Measurements from ENCODE around the gene JMJD4. TPM values are rescaled to one million over a fixed set of nuclear protein-coding genes. Genes with fewer than 3 reads are reported as not detected.
A peak's percentile ranks its signal among the peaks of the same experiment; 100 is the strongest.

JMJD4 gene
- total RNA-seq, 2 experiments from 2014 or later: 20.4 to 21.6 TPM

DNA sequence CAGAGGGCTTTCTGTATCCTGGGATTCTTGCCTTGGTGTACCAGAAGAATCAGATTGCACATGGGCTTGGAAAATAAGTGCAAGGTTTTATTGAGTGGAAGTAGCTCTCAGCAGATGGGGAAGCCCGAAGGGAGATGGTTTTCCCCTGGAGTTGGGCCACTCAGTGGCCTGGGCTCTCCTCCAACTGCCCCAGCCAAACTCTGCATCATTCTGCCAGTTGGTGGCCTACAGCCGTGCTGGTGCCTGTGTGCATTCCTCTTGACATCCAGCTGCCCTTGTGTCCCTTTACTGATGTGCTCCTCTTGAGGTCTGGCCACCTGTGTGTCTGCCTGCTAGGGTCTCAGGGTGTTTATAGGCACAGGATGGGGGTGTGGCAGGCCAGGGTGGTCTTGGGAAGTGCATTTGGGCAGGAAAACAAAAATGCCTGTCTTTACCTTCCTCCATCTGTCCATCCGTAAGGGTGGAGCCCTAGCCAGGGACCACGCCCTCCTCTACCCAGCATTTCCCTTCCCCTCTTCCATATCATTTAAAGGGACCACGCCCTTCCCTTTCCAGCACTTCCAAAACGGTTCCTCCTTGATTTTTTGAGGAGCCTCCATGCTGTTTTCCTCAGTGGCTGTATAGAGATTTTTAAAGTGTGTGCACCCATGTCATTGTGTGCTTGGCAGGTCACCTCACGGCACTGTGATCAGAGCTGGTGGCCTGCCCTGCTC is 19.1 kb upstream of the JMJD4 start:
- Mint-ChIP-seq H3K27me3 (no peaks in the 10 kb centered on the region), H3K4me3 (no peak overlapping the region), H3K9me3 (no peaks in the 10 kb centered on the region), H3K4me1 (peaks cover 8% of the 10 kb centered on the region), H3K36me3 (peaks cover 25% of the 10 kb centered on the region), H3K27ac (no peak overlapping the region)
- POLR2A ChIA-PET: no interaction called here
- DNase-seq (no peak), ATAC-seq (ENCODE audit: low read depth) (no peak)

- H3K4me3 Mint-ChIP-seq: no peak overlapping the region
- ATAC-seq (ENCODE audit: low read depth): no peak
- H3K9me3 Mint-ChIP-seq: no peaks in the 10 kb centered on the region
- no peak for DNase-seq
- no peaks in the 10 kb centered on the region for H3K27me3 Mint-ChIP-seq
- no peak overlapping the region for H3K27ac Mint-ChIP-seq
- POLR2A ChIA-PET: no interaction called here
- H3K36me3 Mint-ChIP-seq: peaks cover 9% of the 10 kb centered on the region
- peaks cover 18% of the 10 kb centered on the region for H3K4me1 Mint-ChIP-seq
These were observed 15.0 kb upstream of the JMJD4 start for GRCh38 chr1:227749916-227750710.

DNA sequence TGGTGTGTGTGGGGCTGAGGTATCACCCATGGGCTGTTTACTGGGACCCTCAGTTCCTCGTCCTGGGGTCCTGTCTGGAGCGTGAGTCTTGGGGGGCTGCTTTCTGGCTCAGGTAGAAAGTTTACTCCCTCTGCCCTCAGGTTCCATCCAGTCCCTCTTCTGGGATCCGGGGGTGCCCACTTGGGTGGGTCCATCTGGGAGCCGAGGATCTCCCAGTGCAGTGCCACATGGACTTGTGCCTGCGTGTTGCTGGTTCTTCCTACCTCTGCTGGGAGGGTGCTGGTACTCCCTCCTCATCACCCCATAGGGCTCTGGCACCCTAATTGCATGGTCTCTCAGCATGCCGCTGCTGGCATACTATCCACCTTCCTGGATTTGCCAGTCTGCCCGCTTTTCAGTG is 14.1 kb upstream of the JMJD4 start:
- Mint-ChIP-seq H3K4me1 (peaks cover 21% of the 10 kb centered on the region), H3K4me3 (no peak overlapping the region), H3K36me3 (peaks cover 7% of the 10 kb centered on the region), H3K27ac (peak overlapping the region; percentile 17), H3K9me3 (no peaks in the 10 kb centered on the region), H3K27me3 (no peaks in the 10 kb centered on the region)
- POLR2A ChIA-PET: no interaction called here
- no peak for DNase-seq
- no peak for ATAC-seq (ENCODE audit: low read depth)

DNA sequence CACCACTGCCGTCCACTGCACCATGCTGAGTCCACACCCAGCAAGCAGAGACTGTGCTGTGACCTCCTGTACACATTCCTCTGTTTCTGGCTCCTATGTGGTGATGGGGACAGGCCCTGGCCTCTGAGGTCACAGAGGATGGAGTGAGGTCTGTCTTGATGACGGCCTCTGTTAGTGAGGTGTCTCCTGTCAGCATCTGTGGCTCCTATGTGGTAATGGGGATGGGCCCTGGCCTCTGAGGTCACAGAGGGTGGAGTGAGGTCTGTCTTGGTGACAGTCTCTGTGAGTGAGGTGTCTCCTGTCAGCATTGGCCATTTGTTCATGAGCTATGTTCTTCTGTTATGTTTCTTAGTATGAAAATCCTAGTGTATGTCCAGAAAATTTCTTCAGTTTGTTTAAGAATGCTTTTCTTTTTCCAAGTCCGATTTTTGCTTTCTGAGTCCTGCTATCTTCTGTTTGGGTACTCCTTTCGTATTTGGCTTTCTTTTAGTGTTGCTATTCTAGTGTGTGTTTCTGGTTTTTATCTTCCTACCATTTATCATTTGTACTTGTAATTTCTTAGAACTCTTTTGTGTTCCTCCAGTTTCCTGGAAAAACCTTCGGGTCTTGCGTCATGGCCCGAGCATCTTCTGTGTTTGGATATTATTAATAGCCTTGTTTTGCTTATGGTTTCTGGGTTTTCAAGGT is 13.5 kb upstream of the JMJD4 start:
- Mint-ChIP-seq H3K4me1 (peaks cover 21% of the 10 kb centered on the region), H3K27me3 (no peaks in the 10 kb centered on the region), H3K36me3 (peaks cover 7% of the 10 kb centered on the region), H3K4me3 (no peak overlapping the region), H3K9me3 (no peaks in the 10 kb centered on the region), H3K27ac (peak overlapping the region; percentile 17)
- POLR2A ChIA-PET: no interaction called here
- ATAC-seq (ENCODE audit: low read depth): peak; percentile 71
- no peak for DNase-seq

- no peak for DNase-seq
- peaks cover 7% of the 10 kb centered on the region for H3K36me3 Mint-ChIP-seq
- H3K27me3 Mint-ChIP-seq: no peaks in the 10 kb centered on the region
- no peak for ATAC-seq (ENCODE audit: low read depth)
- H3K9me3 Mint-ChIP-seq: no peaks in the 10 kb centered on the region
- POLR2A ChIA-PET: no interaction called here
- no peak overlapping the region for H3K27ac Mint-ChIP-seq
- peaks cover 21% of the 10 kb centered on the region for H3K4me1 Mint-ChIP-seq
- H3K4me3 Mint-ChIP-seq: no peak overlapping the region
These were observed 12.9 kb upstream of the JMJD4 start for GRCh38 chr1:227747948-227748495.

GRCh38 chr1:227747382-227747781 is 12.3 kb upstream of the JMJD4 start:
- peaks cover 7% of the 10 kb centered on the region for H3K36me3 Mint-ChIP-seq
- H3K27ac Mint-ChIP-seq: no peak overlapping the region
- H3K27me3 Mint-ChIP-seq: no peaks in the 10 kb centered on the region
- DNase-seq (no peak), ATAC-seq (ENCODE audit: low read depth) (no peak)
- H3K4me1 Mint-ChIP-seq: peaks cover 21% of the 10 kb centered on the region
- H3K9me3 Mint-ChIP-seq: no peaks in the 10 kb centered on the region
- H3K4me3 Mint-ChIP-seq: no peak overlapping the region
- POLR2A ChIA-PET: no interaction called here

DNA sequence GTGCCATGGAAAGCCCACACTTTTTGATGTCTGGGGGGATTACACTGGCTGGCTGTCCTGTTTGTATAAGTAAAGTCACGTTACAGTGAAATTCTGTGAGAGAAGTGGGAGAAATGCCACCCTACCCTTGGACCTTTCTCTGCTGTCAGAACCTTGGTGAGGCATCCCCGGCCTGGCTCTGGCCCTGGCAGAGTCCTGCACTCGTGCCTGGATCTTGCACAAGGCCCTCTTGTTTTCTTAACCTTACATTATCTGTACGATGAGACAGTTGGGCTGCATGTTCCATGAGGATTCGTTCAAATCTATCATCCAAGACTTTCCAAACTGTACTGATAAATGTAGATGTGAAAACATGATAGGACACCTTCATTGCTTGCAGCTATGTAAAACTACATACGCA is 11.6 kb upstream of the JMJD4 start:
- peaks cover 21% of the 10 kb centered on the region for H3K4me1 Mint-ChIP-seq
- H3K4me3 Mint-ChIP-seq: no peak overlapping the region
- no peaks in the 10 kb centered on the region for H3K27me3 Mint-ChIP-seq
- H3K9me3 Mint-ChIP-seq: no peaks in the 10 kb centered on the region
- no peak for DNase-seq
- POLR2A ChIA-PET: no interaction called here
- no peak overlapping the region for H3K27ac Mint-ChIP-seq
- peaks cover 7% of the 10 kb centered on the region for H3K36me3 Mint-ChIP-seq
- no peak for ATAC-seq (ENCODE audit: low read depth)

DNA sequence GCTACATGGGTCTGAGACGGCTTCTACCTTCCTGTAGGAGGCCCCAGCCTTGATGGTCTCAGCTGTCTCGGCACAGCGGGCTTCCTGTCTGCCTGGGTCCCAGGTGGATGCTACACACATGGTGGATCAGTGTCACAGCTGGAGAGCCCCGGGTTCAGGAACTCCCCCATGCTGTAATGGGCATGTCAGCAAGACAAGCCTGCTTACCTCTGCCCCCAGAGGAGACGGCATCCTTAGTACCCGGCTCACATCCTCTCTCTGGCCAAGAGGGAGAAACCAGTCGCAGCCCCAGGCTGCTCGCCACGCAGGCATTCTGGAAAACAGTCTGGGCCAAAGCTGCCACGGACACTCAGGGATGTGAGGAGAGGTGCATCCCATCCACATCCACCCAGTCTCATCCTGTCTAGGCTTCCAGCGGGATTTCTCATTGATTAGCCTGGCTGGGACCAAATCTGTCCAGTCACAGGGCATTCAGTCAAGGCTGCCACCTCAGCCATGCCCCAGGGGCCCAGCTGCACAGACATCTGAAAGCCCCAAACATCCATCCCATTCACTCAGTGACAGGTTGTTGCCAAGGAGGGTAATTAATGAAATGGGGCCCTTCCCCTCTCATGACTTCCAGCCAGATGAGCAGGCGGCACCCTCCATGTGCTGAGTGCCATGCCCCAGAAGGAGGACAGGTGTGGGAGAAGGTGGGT is 10.6 kb upstream of the JMJD4 start:
- POLR2A ChIA-PET: no interaction called here
- no peak for DNase-seq
- H3K4me3 Mint-ChIP-seq: no peak overlapping the region
- peaks cover 23% of the 10 kb centered on the region for H3K4me1 Mint-ChIP-seq
- no peaks in the 10 kb centered on the region for H3K27me3 Mint-ChIP-seq
- H3K36me3 Mint-ChIP-seq: peaks cover 4% of the 10 kb centered on the region
- ATAC-seq (ENCODE audit: low read depth): no peak
- no peaks in the 10 kb centered on the region for H3K9me3 Mint-ChIP-seq
- H3K27ac Mint-ChIP-seq: no peak overlapping the region

DNA sequence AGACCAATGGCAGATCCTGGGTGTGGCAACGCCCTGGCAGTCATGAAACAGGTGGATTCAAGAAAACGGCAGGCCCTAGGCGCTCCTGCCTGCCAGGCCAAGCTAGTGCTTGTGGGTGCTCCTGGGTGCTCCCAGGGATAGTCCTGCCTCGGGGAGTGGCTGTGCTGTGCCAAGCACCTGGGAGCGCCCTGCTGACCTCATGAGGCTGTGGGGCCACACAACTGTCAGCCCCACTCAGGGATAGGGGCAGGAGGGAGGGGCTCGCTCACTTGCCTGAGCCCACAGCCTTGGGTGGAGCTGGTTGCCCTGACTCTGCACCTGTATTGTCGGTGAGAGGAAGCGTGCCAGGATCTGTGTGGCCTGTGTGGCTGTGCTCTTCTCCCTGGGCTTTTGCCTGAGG is 9.6 kb upstream of the JMJD4 start:
- no peak overlapping the region for H3K4me3 Mint-ChIP-seq
- no peak for DNase-seq

GRCh38 chr1:227742738-227743715 is 7.9 kb upstream of the JMJD4 start:
- POLR2A ChIA-PET: no interaction called here
- DNase-seq: no peak
- peaks cover 2% of the 10 kb centered on the region for H3K36me3 Mint-ChIP-seq
- no peaks in the 10 kb centered on the region for H3K27me3 Mint-ChIP-seq
- H3K27ac Mint-ChIP-seq: no peak overlapping the region
- peaks cover 18% of the 10 kb centered on the region for H3K4me1 Mint-ChIP-seq
- no peak overlapping the region for H3K4me3 Mint-ChIP-seq
- no peaks in the 10 kb centered on the region for H3K9me3 Mint-ChIP-seq
- ATAC-seq (ENCODE audit: low read depth): no peak

More for the DNA sequence above, 9.6 kb upstream of the JMJD4 start:
- peaks cover 5% of the 10 kb centered on the region for H3K36me3 Mint-ChIP-seq
- H3K4me1 Mint-ChIP-seq: peaks cover 30% of the 10 kb centered on the region
- H3K27ac Mint-ChIP-seq: no peak overlapping the region
- POLR2A ChIA-PET: no interaction called here
- no peaks in the 10 kb centered on the region for H3K27me3 Mint-ChIP-seq
- no peaks in the 10 kb centered on the region for H3K9me3 Mint-ChIP-seq
- ATAC-seq (ENCODE audit: low read depth): no peak

DNA sequence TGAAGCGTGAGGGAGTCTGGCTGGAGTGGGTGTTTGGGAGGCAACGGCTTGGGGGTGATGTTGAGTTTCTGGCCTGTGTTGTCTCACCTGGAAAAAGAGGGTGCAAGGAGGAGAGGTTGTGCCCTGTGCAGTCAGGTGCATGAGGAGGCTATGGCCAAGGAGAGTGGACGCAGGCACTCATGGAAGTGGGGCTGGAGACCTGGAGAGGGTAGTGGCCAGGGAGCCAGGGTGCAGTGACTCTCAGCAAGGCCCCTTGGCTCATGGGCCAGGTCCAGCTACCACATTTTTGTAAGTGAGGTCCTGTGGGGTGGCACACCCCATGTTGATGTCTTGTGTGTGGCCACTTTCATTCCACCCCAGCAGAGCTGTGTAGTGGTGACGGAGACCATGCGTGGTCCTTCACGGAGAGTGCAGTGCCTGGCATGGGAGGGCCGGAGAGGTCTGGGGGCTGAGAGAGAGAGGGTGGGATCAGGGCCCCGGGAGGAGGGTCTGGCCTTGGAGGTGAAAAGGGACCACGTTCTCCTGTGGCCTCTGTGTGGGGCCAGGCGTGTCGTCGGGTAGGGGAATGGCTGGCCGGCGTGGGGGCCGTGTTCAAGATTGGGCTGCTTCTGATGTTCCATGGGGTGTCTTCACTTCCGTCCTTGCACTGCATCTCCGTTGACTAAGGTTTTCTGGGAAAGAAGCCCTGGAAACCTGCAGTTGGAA is 6.2 kb upstream of the JMJD4 start:
- peaks cover 2% of the 10 kb centered on the region for H3K36me3 Mint-ChIP-seq

GRCh38 chr1:227740401-227740960 is 5.4 kb upstream of the JMJD4 start:
- Mint-ChIP-seq H3K27me3 (no peaks in the 10 kb centered on the region), H3K9me3 (no peaks in the 10 kb centered on the region), H3K4me1 (peaks cover 25% of the 10 kb centered on the region), H3K27ac (no peak overlapping the region), H3K36me3 (peaks cover 2% of the 10 kb centered on the region), H3K4me3 (no peak overlapping the region)
- DNase-seq (no peak), ATAC-seq (ENCODE audit: low read depth) (no peak)
- POLR2A ChIA-PET: no interaction called here

More for the DNA sequence above, 6.2 kb upstream of the JMJD4 start:
- ATAC-seq (ENCODE audit: low read depth): no peak
- Mint-ChIP-seq H3K27me3 (no peaks in the 10 kb centered on the region), H3K4me3 (no peak overlapping the region), H3K4me1 (peaks cover 20% of the 10 kb centered on the region), H3K27ac (no peak overlapping the region), H3K9me3 (no peaks in the 10 kb centered on the region)
- POLR2A ChIA-PET: no interaction called here
- no peak for DNase-seq

Data from activated naive CD8-positive, alpha-beta T cell treated with anti-CD3 and anti-CD28 coated beads, Interleukin-2, amount 10 ng/mL, durations not matched to agents 7 days and 5 days (primary cell).